Endothelial cell of umbilical vein (primary cell): Measurements from ENCODE around the gene CLDN7. TPM values are rescaled to one million over a fixed set of nuclear protein-coding genes. Genes with fewer than 3 reads are reported as not detected.
"Not testable (repeated sequence)": the region's sequence is repeated elsewhere in the genome, so short reads cannot be mapped to it uniquely, and the experiment has no call there.

ENCODE experiments used
- BruUV-seq: library from RNA; stranded (reverse); fragments of 400-500 nt; replicated peaks from 2 replicates; lab custom pipeline; 2021; lab: Mats Ljungman, UMichigan
- CTCF ChIA-PET: fragments of 300-600, 350-600 bp; sonication (Branson Sonifier 250); formaldehyde crosslinking; loops from one replicate; lab custom pipeline; 2021; ENCODE audit warnings: antibody characterized with exemption, inconsistent platforms; lab: Charles Lee
- POLR2A ChIA-PET: fragments of 300-600, 350-600 bp; sonication (Branson Sonifier 250); formaldehyde crosslinking; loops from one replicate; lab custom pipeline; 2021; ENCODE audit warnings: antibody characterized with exemption, inconsistent platforms; lab: Charles Lee
- DNase-seq: peaks from one replicate; pipeline ENCODE4 v3.0.0-alpha.2; 2011; ENCODE audit warnings: low read depth, low spot score
- FAIRE-seq: peaks from 2 replicates; lab custom pipeline; 2011; peaks lifted over from hg19 to GRCh38; lab: Jason Lieb, UNC
- H2AFZ ChIP-seq: 2 replicates; pipeline ENCODE4 v1.6.0; 2012; ENCODE audit warnings: low read depth, low read length, control low read depth, inconsistent platforms
- H3K27ac ChIP-seq: 2 replicates; pipeline ENCODE4 v1.5.1; 2011; ENCODE audit warnings: low read depth, mild to moderate bottlenecking, control low read depth, low read length, moderate library complexity; ENCODE audit not compliant: insufficient read depth
- H3K27me3 ChIP-seq, 2 experiments: 2 replicates each; pipeline versions ENCODE4 v1.6.0 to v1.6.1; 2011; ENCODE audit warnings: low read length in 2 of 2, mixed read lengths in 1 of 2; ENCODE audit not compliant: control insufficient read depth in 2 of 2, insufficient read depth in 2 of 2
- H3K36me3 ChIP-seq, 2 experiments: 2 replicates in 1 of 2; 3 replicates in 1 of 2; pipeline ENCODE4 v1.5.1; 2011; ENCODE audit warnings: low read length in 2 of 2, mild to moderate bottlenecking in 1 of 2, moderate library complexity in 1 of 2; ENCODE audit not compliant: control insufficient read depth in 2 of 2, insufficient read depth in 2 of 2; ENCODE audit errors: extremely low read depth in 1 of 2
- H3K4me1 ChIP-seq: 3 replicates; pipeline ENCODE4 v1.5.1; 2011; ENCODE audit warnings: mild to moderate bottlenecking, low read length; ENCODE audit not compliant: control insufficient read depth, insufficient read depth; ENCODE audit errors: extremely low read depth
- H3K4me2 ChIP-seq: 2 replicates; pipeline ENCODE4 v1.6.1; 2011; ENCODE audit warnings: low read length, control low read depth, mixed read lengths; ENCODE audit not compliant: insufficient read depth
- H3K4me3 ChIP-seq, 3 experiments: fragments of 200-600 bp in 1 of 3; sonication (generic), shearing (Covaris generic) in 1 of 3; replicated peaks in 1 of 3; 2 replicates each; pipeline ENCODE4 v1.5.1; 2011 to 2016; ENCODE audit warnings: control low read depth in 3 of 3, low read length in 3 of 3, mild to moderate bottlenecking in 2 of 3, inconsistent platforms in 1 of 3, low read depth in 1 of 3, moderate library complexity in 1 of 3; ENCODE audit not compliant: insufficient read depth in 1 of 3
- H3K79me2 ChIP-seq: 2 replicates; pipeline ENCODE4 v1.6.0; 2012; ENCODE audit warnings: low read length, inconsistent platforms; ENCODE audit not compliant: control insufficient read depth, insufficient read depth
- H3K9ac ChIP-seq: replicated peaks from 2 replicates; pipeline ENCODE3; 2011; ENCODE audit warnings: low read length, control low read depth; ENCODE audit not compliant: insufficient read depth; ENCODE audit errors: extremely low read depth
- H3K9me1 ChIP-seq: replicated peaks from 3 replicates; pipeline ENCODE4 v1.6.0; 2011; ENCODE audit warnings: mild to moderate bottlenecking, low read length; ENCODE audit not compliant: control insufficient read depth, insufficient read depth; ENCODE audit errors: extremely low read depth
- H3K9me3 ChIP-seq: replicated peaks from 2 replicates; pipeline ENCODE4 v1.5.1; 2012; ENCODE audit warnings: low read length, inconsistent platforms; ENCODE audit not compliant: control insufficient read depth, insufficient read depth
- H4K20me1 ChIP-seq: replicated peaks from 2 replicates; pipeline ENCODE3; 2011; ENCODE audit warnings: mild to moderate bottlenecking, low read length; ENCODE audit not compliant: control insufficient read depth, insufficient read depth; ENCODE audit errors: extremely low read depth
- EZH2 ChIP-seq: IDR thresholded peaks from 2 replicates; pipeline ENCODE4 v1.6.1; 2012; ENCODE audit warnings: borderline replicate concordance, low read depth, mild to moderate bottlenecking, moderate library complexity, low read length, inconsistent platforms; ENCODE audit not compliant: severe bottlenecking
- FOS ChIP-seq: IDR thresholded peaks from 2 replicates; pipeline ENCODE4 v1.6.1; 2011; ENCODE audit warnings: mild to moderate bottlenecking, low read length, moderate library complexity, borderline replicate concordance; ENCODE audit not compliant: insufficient read depth
- GATA2 ChIP-seq: IDR thresholded peaks from 2 replicates; pipeline ENCODE4 v1.7.0; 2011; ENCODE audit warnings: low read depth, mild to moderate bottlenecking, moderate library complexity, mixed read lengths, low read length; ENCODE audit not compliant: insufficient read length, insufficient read depth
- JUN ChIP-seq: IDR thresholded peaks from 2 replicates; pipeline ENCODE4 v1.6.1; 2011; ENCODE audit warnings: borderline replicate concordance, low read depth; ENCODE audit not compliant: insufficient read length, insufficient read depth
- MAX ChIP-seq: IDR thresholded peaks from 2 replicates; pipeline ENCODE4 v1.6.1; 2011; ENCODE audit not compliant: insufficient read depth, insufficient read length
- MYC ChIP-seq: IDR thresholded peaks from one replicate; pipeline ENCODE4 v1.6.1; 2011; ENCODE audit warnings: mild to moderate bottlenecking, low read depth, low read length
- POLR2A ChIP-seq: IDR thresholded peaks from 2 replicates; pipeline ENCODE4 v1.6.1; 2012; ENCODE audit warnings: low read depth, mild to moderate bottlenecking, control low read depth, low read length
- POLR2AphosphoS5 ChIP-seq: IDR thresholded peaks from 2 replicates; pipeline ENCODE4 v1.6.1; 2012; ENCODE audit warnings: low read depth, mild to moderate bottlenecking, control low read depth, low read length, moderate library complexity; ENCODE audit not compliant: insufficient read depth
- dilution Hi-C: fragments of 300-500 bp; cut with MboI; formaldehyde crosslinking; loops from one replicate; pipeline ENCODE4 v1.15.0; 2019; ENCODE audit warnings: low sequenced_read_pairs; ENCODE audit not compliant: extremely low pct_ligation_motif_present
- intact Hi-C: fragments of 100-400 bp; cut with micrococcal nuclease; formaldehyde crosslinking; loops from one replicate; pipeline ENCODE4 v1.10.0; 2022
- polyA plus RNA-seq, 4 experiments: library from polyadenylated mRNA; depleted of rRNA in 3 of 4; stranded (reverse) in 3 of 4; unstranded in 1 of 4; fragments of >200 nt; gene quantifications; 2 replicates each; pipeline versions ENCODE4 v1.2.1 to v1.2.3, GENCODE V29; 2011 to 2012; ENCODE audit warnings: missing spikeins in 1 of 4
- total RNA-seq: library from RNA; stranded (reverse); gene quantifications from 2 replicates; pipeline ENCODE4 v1.2.3, GENCODE V29; 2021
- TF ChIP-seq, protein P1 (sequence below), 2 donors: IDR thresholded peaks; 1 replicate in 1 of 2; 2 replicates in 1 of 2; pipeline ENCODE4 v1.5.1; 2011; ENCODE audit warnings: low read length in 2 of 2, mild to moderate bottlenecking in 2 of 2, moderate library complexity in 2 of 2, control low read depth in 1 of 2, inconsistent platforms in 1 of 2, low read depth in 1 of 2; ENCODE audit not compliant: insufficient read depth in 1 of 2; ENCODE audit errors: extremely low read depth in 1 of 2

CLDN7 gene
- total and polyA plus RNA-seq, 2 donors (not counting 3 experiments of a cell fraction or from before 2014, with no cell fraction given), result 25.4 to 25.7 TPM

DNA sequence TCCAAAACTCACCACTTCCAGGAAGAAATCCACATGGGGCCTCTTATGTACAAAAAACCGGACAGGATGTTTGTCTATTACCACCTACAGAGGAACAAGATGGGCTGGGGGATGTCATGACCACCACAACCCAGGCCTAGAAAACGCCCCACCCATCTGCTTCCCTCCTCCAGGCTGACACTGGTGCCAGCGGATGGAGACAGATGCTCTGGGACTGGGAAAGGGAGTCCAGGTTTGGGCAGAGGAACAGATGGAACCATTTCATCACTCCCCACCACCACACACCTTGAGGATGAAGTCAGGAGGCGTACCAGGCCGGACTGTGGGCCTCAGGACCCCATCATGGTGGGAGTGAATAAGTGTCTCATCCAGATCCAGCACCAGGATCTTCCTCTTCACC is 15.5 kb downstream of the CLDN7 start:
- FAIRE-seq, result no peak
- H3K9me1 ChIP-seq, result no peaks in the 10 kb centered on the region
- no TSS peak for BruUV-seq

GRCh38 chr17:7243838-7244237 is 18.4 kb downstream of the CLDN7 start:
- intact Hi-C loops, result loop anchor here (1.0 to 2.0 kb wide), 2 partner anchors 37 to 52 kb away; partner anchors contain the start of gene SLC2A4
- POLR2A ChIA-PET, result not testable (repeated sequence)

More for the DNA sequence above, 15.5 kb downstream of the CLDN7 start:
- H3K36me3 ChIP-seq, result peaks cover 4 to 16% of the 10 kb centered on the region in 2 experiments
- H2AFZ ChIP-seq, result no peak overlapping the region
- no peaks in the 10 kb centered on the region for H3K9me3 ChIP-seq
- peaks cover 54% of the 10 kb centered on the region for H3K79me2 ChIP-seq
- H4K20me1 ChIP-seq, result no peaks in the 10 kb centered on the region
- H3K4me3 ChIP-seq, result no peak overlapping the region
- no peaks in the 10 kb centered on the region for H3K27me3 ChIP-seq
- ChIA-PET POLR2A (no interaction called here), CTCF (no interaction called here)
- no peak overlapping the region for H3K9ac ChIP-seq
- dilution Hi-C loops, result no loop called here
- no peak overlapping the region for H3K4me2 ChIP-seq
- H3K4me1 ChIP-seq, result peaks cover 16% of the 10 kb centered on the region
- no peak overlapping the region for H3K27ac ChIP-seq
- DNase-seq, result no peak
- intact Hi-C loops, result no loop called here
- TF ChIP-seq MYC (no peak), POLR2AphosphoS5 (no peak), EZH2 (no peak), JUN (no peak), FOS (no peak), POLR2A (no peak), GATA2 (no peak), MAX (no peak)
- TF ChIP-seq, protein P1, sequence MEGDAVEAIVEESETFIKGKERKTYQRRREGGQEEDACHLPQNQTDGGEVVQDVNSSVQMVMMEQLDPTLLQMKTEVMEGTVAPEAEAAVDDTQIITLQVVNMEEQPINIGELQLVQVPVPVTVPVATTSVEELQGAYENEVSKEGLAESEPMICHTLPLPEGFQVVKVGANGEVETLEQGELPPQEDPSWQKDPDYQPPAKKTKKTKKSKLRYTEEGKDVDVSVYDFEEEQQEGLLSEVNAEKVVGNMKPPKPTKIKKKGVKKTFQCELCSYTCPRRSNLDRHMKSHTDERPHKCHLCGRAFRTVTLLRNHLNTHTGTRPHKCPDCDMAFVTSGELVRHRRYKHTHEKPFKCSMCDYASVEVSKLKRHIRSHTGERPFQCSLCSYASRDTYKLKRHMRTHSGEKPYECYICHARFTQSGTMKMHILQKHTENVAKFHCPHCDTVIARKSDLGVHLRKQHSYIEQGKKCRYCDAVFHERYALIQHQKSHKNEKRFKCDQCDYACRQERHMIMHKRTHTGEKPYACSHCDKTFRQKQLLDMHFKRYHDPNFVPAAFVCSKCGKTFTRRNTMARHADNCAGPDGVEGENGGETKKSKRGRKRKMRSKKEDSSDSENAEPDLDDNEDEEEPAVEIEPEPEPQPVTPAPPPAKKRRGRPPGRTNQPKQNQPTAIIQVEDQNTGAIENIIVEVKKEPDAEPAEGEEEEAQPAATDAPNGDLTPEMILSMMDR (IDR thresholded peaks at IDR 0.05; ENCODE audit: extremely low read depth in 1 of 2, insufficient read depth in 1 of 2, low read depth in 1 of 2, low read length in 2 of 2), result no peak

More at GRCh38 chr17:7243838-7244237, 18.4 kb downstream of the CLDN7 start:
- dilution Hi-C loops, H4K20me1 ChIP-seq, H2AFZ ChIP-seq, H3K27ac ChIP-seq, H3K9me1 ChIP-seq, H3K9me3 ChIP-seq, H3K27me3 ChIP-seq, H3K4me2 ChIP-seq, BruUV-seq, FAIRE-seq, H3K4me3 ChIP-seq, DNase-seq, H3K9ac ChIP-seq: not testable (repeated sequence)
- Histone ChIP-seq H3K36me3 (peaks cover 6 to 21% of the 10 kb centered on the region in 2 experiments), H3K79me2 (peaks cover 51% of the 10 kb centered on the region), H3K4me1 (peaks cover 23% of the 10 kb centered on the region)
- CTCF ChIA-PET, result interaction anchor here (0.8 to 2.8 kb wide), 2 partner anchors 23 to 53 kb away, joined by 3 to 16 read pairs; no protein-coding TSS in a partner anchor
